Measurements from ENCODE around the gene GAMT.

DNA sequence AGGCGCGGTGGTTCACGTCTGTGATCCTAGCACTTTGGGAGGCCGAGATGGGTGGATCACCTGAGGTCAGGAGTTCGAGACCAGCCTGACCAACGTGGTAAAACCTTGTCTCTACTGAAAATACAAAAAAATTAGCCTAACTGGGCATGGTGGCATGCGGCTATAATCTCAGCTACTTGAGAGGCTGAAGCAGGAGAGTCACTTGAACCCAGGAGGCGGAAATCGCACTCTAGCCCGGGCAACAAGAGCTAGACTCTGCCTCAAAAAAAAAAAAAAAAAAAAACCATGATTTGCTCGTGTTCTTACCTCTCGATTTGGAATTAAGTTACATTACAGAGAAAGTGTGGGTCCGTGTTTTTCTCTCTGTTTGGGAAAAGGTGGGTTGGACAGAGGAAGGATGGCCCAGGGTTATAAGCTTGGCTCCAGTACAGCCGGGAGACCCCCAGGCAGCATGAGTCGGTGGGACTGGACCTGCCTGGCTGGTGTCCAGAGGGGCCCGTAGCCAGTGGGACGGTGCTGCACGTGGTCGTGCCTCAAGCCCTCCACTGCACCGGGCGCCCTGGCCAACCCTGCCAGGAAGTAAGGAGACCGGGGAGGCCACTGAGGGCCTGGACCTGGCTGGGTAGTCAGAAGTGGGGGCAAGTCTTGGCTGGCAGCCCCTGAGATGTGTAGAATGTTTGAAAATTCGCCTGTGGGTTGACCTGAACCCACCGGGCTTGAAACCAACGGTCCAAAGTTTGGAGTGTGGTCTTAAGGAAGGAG is 40.5 kb upstream of the GAMT start:
- TF ChIP-seq EZH2 (IDR thresholded peaks at IDR 0.05; ENCODE audit: borderline replicate concordance): no peak
- TF ChIP-seq, protein P1, sequence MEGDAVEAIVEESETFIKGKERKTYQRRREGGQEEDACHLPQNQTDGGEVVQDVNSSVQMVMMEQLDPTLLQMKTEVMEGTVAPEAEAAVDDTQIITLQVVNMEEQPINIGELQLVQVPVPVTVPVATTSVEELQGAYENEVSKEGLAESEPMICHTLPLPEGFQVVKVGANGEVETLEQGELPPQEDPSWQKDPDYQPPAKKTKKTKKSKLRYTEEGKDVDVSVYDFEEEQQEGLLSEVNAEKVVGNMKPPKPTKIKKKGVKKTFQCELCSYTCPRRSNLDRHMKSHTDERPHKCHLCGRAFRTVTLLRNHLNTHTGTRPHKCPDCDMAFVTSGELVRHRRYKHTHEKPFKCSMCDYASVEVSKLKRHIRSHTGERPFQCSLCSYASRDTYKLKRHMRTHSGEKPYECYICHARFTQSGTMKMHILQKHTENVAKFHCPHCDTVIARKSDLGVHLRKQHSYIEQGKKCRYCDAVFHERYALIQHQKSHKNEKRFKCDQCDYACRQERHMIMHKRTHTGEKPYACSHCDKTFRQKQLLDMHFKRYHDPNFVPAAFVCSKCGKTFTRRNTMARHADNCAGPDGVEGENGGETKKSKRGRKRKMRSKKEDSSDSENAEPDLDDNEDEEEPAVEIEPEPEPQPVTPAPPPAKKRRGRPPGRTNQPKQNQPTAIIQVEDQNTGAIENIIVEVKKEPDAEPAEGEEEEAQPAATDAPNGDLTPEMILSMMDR (IDR thresholded peaks at IDR 0.05; ENCODE audit: poor library complexity): no peak
- no peak for TF ChIP-seq EZH2phosphoT487 (IDR thresholded peaks at IDR 0.05; ENCODE audit: low read depth, severe bottlenecking, unreplicated experiment)

All from hepatocyte (in vitro differentiated cells).